SK-N-MC (cell line): Measurements from ENCODE around the gene SPTB.

Experiments
- EZH2 ChIP-seq: fragments of 200-600 bp; sonication (generic); IDR thresholded peaks from one replicate; pipeline ENCODE4 v1.6.1; 2017; ENCODE audit warnings: antibody characterized with exemption
- POLR2AphosphoS5 ChIP-seq: IDR thresholded peaks from 2 replicates; pipeline ENCODE4 v1.6.1; 2012; ENCODE audit warnings: mild to moderate bottlenecking, low read depth, low read length, borderline replicate concordance

DNA sequence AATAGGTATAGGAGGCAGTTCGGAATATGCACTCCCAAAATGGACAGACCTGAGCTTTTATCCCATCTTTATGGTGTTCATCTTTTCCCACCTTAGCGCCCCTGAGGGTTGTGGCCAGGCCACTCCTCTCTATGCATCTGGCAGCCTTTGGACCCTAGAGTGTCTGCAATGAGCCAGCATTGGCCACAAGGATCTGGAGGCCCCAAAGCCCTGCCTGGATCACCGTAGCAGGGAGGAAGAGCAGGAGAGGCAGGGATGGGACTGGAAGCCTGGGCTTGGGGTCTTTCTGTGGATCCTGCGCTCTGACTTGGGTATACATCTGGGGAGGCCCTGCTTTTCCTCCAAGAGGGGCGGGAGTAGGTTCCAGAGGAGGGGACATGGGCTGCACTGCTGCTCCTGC is 123.0 kb downstream of the SPTB start:
- TF ChIP-seq POLR2AphosphoS5 (no peak), EZH2 (no peak)
